KOPT-K1 (cell line): Measurements from ENCODE around the gene GCNT2.
"Not testable (repeated sequence)": the region's sequence is repeated elsewhere in the genome, so short reads cannot be mapped to it uniquely, and the experiment has no call there.

Experiments
- H3K27ac ChIP-seq: fragments of 200-600 bp; sonication (generic); 2 replicates; pipeline ENCODE4 v1.5.1; 2016; ENCODE audit warnings: antibody characterized with exemption, mild to moderate bottlenecking, low read depth, low read length; ENCODE audit not compliant: poor library complexity, severe bottlenecking
- H3K36me3 ChIP-seq: fragments of 200-600 bp; sonication (generic); 2 replicates; pipeline ENCODE4 v1.5.1; 2017; ENCODE audit warnings: antibody characterized with exemption, mild to moderate bottlenecking, low read length, moderate library complexity; ENCODE audit not compliant: insufficient read depth
- H3K9me3 ChIP-seq: fragments of 200-600 bp; sonication (generic); 2 replicates; pipeline ENCODE4 v1.5.1; 2017; ENCODE audit warnings: antibody characterized with exemption, low read length, mild to moderate bottlenecking; ENCODE audit not compliant: insufficient read depth, poor library complexity, severe bottlenecking

GCNT2 gene

DNA sequence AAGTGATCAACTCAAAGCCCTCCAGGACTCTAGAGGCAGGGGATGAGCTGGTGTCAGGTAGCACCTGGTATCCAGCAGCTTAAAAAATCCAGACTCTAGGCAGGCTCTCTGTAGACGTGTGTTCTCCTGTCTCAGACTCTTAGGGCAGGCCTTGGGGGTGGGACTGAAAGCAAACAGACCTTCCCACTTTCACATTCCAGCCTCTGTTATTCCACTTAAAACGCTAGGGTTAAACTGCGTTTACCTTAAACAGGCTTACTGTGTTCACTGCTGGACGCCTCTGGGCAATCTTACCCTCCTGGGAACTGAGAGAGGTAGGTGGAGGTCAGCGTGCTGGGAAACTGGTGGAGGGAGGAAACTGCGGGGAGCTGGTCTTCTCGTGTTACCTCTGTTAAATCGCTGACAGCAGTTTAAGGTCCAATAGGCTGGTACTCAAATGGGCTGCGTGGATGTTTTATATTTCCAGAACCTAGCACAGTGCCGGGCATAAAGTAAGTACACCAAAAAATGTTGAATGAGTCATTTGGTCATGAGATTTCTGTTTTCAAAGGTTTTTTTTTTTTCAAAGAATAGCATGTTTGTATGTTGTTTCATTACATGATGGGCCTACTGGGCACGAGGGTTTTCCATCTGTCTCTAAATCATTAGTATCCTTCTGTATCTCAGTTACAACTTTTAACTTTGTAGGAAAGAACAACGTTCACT is at the start of gene GCNT2:
Gene GCNT2, plus strand, starts transcription at position 248 of the 705 bp plus-strand sequence. CDS start 7,561 bp downstream, outside the sequence.
- H3K27ac ChIP-seq = no peak within 1 kb of the TSS
- H3K36me3 ChIP-seq = no peaks in the 10 kb centered on the region
- H3K9me3 ChIP-seq = no peaks in the 10 kb centered on the region

DNA sequence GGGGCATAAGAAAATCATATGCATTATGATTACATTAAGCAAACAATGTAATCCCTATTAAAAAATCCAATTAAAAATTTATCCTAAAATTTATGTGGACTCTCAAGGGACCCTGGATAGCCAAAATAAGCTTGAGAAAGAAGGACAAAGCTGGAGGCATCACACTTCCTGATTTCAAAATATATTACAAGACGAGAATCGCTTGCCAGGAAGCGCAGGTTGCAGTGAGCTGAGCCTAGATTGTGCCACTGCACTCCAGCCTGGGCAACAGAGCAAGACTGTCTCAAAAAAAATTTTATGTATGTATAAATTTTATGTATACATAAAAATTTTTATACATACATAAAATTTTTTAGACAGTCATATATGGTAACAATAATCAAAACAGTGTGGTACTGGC is 48.5 kb upstream of the GCNT2 start:
- no peak overlapping the region for H3K27ac ChIP-seq
- H3K9me3 ChIP-seq = peaks cover 7% of the 10 kb centered on the region
- H3K36me3 ChIP-seq = no peaks in the 10 kb centered on the region

DNA sequence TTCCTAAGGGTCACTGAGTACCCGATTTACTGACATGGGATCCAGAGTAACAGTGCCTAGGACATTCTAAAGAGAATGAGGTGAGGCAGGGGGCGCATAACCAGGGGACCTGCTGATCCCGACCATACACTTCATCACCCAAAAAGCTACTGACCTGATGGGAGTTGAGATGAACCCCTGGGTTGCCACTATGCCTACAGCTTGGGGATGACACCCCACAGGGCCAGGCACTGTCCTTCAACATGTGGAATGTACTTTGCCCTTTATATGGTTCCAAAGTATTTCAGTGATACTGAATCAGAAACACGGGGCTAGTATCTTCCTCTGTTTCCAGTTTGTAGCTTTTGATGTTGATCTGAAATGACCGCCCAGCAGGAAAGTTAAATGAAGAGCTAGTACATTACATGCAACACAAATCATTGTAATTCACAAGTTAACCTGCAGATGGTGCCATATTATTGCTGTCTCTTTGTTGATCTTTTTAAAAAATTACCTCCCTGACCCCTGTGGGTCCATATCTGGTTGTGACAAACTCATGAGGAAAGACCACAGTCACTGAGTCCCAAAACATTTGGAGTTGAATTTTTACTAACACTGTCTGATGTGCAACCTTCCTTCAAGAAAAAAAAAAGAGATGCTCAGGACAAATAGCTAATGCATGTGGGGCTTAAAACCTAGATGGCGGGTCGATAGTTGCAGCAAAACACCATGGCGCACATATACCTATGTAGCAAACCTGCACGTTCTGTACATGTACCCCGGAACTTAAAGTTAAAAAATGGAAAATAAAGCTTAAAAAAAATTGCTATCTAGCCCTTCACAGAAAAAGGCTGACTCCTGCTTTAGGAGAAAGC is 42.7 kb upstream of the GCNT2 start:
- no peaks in the 10 kb centered on the region for H3K9me3 ChIP-seq
- H3K27ac ChIP-seq = no peak overlapping the region
- no peaks in the 10 kb centered on the region for H3K36me3 ChIP-seq

DNA sequence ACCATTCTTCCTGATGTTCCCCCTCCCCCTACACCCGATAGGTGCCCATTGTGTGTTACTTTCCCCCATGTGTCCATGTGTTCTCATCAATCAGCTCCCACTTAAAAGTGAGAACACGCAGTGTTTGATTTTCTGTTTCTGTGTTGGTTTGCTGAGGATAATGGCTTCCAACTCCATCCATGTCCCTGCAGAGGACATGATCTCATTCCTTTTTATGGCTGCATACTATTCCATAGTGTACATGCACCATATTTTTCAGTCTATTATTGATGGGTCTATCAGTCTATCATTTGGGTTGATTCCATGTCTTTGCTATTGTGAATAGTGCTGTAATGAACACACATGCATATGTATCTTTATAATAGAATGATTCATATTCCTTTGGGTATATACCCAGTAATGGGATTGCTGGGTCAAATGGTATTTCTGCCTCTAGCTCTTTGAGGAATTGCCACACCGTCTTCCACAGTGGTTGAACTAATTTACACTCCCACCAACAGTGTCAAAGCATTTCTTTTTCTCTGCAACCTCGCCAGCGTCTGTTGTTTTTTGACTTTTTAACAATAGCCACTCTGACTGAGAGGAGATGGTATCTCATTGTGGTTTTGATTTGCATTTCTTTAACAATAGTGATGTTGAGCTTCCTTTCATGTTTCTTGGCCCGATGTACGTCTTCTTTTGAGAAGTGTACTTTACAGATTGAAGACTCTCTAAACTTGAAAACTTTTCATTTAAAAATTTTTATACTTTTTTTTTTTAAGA is 41.0 kb upstream of the GCNT2 start:
- Histone ChIP-seq H3K36me3 (no peaks in the 10 kb centered on the region), H3K9me3 (no peaks in the 10 kb centered on the region), H3K27ac (no peak overlapping the region)

DNA sequence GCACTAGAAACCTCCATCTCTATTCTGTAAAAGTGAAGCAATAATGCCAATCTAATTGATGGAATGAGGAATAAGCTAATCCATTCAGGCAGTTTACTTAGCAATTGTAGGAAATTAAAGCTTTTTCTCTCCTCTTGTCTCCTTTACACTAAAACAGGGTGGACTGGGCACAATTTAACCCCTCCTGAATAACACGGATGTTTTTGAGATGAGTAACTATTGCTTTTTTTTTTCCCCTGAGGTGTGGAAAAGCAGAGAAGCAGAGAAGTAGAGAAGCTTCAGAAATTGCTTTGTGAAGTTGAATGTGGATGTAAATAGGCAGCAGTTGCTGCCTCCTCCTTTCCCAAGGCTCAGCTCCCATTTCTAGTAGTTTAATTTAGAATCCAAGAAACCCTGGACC is 40.0 kb upstream of the GCNT2 start:
- no peaks in the 10 kb centered on the region for H3K9me3 ChIP-seq
- H3K27ac ChIP-seq = no peak overlapping the region

DNA sequence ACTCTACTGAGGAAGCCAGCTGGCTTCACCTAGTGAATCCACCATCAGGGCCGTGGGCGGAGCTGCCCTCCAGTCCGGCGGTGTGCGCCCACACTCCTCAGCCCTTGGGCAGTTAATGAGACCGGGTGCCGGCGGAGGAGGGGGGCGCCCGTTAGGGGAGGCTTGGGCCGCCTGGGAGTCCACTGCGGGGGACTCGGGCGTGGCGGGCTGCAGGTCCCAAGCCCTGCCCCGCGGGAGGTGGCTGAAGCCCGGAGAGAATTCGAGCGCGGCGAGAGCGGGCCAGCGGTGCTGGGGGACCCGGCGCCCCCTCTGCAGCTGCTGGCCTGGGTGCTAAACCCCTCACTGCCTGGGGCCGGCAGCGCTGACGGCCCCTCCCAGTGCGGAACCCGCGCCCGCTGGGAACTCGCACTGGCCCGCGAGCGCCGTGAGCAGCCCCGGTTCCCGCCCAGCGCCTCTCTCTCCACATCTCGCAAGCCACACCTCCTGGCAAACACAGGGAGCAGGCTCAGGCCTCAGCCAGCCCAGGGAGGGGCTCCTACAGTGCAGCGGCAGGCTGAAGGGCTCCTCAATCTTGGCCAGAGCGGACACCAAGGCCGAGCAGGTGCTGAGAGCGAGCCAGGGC is 38.4 kb upstream of the GCNT2 start:
- Histone ChIP-seq H3K27ac (no peak overlapping the region), H3K36me3 (no peaks in the 10 kb centered on the region), H3K9me3 (no peaks in the 10 kb centered on the region)

More for the DNA sequence above, 40.0 kb upstream of the GCNT2 start:
- no peaks in the 10 kb centered on the region for H3K36me3 ChIP-seq

DNA sequence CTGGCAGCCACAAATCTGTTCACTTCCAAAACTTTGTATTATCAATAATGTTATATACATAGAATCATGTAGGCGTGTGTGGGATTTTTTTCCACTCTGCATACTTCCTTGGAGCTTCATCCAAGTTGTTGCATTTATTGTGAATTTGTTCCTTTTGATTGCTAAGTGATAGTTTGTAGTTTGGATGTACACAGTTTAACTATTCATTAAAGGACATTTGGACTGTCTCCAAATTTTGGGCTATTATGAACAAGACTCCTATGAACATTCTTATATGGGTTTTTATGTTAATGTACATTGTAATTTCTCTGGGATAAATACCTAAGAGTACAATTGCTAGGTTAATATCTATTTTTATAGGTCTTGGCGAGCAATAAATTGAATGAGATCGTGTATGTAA is 36.2 kb upstream of the GCNT2 start:
- H3K9me3 ChIP-seq = no peaks in the 10 kb centered on the region
- H3K36me3 ChIP-seq = no peaks in the 10 kb centered on the region
- H3K27ac ChIP-seq = no peak overlapping the region

DNA sequence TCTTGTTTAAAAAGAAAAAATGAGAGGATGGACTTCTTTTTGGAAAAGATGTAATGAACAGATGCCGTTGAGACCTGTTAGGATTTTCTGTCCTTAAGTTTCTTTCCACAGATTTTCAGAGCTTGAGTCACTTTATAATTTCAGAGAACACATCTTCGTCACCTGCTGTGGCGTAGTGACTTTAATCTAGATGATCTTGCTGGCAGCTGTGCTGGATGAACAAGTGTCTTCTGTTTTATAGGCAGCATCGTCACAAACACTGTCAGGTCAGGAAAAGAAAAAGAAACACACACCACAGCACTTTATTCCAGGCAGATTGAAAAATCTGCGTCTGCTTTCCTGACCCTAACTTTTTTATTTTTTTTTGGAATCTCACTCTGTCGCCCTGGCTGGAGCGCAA is 35.7 kb upstream of the GCNT2 start:
- Histone ChIP-seq H3K27ac (no peak overlapping the region), H3K9me3 (no peaks in the 10 kb centered on the region), H3K36me3 (no peaks in the 10 kb centered on the region)

DNA sequence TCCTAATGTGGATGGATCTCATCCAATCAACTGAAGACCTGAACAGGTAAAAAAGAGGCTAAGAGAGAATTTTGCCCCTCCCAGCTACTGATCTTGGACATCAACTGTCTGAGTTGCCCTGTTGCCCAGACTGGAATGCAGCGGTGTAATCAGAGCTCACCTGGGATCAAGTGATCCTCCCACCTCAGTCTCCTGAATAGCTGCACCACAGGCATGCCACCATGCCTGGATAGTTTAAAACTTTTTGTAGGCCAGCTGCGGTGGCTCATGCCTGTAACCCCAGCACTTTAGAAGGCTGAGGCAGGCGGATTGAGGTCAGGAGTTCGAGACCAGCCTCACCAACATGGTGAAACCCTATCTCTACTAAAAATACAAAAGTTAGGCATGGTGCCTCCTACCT is 34.9 kb upstream of the GCNT2 start:
- no peaks in the 10 kb centered on the region for H3K9me3 ChIP-seq
- H3K36me3 ChIP-seq = no peaks in the 10 kb centered on the region
- H3K27ac ChIP-seq = no peak overlapping the region

DNA sequence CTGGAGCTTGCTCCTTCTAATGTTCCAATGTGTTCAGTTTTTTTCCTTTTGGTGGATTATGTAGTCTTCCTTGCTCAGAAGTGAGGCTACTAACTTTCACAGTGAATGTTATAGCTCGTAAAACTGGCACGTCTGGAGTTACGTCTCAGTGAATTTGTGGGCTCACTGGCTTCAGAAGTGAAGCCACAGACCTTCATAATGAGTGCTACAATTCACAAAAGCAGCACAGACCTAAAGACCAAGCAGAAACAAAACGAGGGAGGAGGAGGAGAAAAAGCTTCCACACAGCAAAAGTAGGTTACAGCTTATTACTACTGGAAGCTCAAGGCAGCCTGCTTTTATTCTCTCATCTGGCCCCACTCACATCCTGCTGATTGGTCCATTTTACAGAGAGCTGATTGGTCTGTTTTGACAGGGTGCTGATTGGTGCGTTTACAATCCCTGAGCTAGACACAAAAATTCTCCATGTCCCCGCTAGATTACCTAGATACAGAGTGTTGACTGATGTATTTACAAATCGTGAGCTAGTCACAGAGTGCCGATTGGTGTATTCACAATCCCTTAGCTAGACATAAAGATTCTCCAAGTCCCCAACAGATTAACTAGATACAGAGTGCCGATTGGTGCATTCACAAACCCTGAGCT is 34.1 kb upstream of the GCNT2 start:
- H3K27ac ChIP-seq, H3K36me3 ChIP-seq, H3K9me3 ChIP-seq: not testable (repeated sequence)

DNA sequence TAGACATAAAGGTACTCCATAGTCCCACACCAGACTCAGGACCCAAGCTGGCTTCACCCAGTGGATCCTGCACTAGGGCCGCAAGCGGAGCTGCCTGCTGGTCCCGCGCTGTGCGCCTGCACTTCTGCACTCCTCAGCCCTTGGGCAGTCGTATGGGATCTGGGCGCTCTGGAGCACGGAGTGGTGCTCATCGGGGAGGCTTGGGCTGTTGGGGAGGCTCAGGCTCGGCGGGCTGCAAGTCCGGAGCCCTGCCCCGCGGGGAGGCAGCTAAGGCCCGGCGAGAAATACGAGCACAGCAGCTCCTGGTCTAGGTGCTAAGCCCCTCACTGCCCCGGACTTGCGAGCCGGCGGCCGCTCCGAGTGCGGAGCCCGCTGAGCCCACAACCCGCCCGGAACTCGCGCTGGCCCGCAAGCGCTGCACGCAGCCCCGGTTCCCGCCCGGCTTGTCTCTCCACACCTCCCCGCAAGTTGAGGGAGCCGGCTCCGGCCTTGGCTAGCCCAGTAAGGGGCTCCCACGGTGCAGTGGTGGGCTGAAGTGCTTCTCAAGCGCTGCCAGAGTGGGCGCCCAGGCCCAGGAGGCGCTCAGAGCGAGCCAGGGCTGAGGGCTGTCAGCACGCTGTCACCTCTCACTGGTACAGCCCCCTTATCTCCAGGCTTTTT is 33.4 kb upstream of the GCNT2 start:
- Histone ChIP-seq H3K9me3 (no peaks in the 10 kb centered on the region), H3K36me3 (no peaks in the 10 kb centered on the region)

DNA sequence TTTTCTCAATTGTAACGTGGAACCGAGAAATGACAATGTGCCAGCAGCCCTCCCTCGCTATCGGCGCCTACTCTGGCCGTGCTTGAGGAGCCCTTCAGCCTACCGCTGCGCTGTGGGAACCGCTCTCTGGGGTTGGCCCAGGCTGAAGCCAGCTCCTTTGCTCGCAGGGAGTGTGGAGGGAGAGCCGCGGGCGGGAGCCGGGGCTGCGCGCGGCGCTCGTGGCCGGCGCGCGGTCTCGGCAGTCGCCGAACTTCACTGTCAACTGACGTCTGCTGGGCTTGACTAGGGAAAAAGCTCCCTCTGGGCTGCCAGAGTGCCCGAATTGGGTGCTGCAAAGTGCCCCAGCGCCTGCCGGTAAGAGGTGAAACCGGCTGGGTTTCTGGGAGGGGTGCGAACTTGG is 29.7 kb upstream of the GCNT2 start:
- Histone ChIP-seq H3K27ac (no peak overlapping the region), H3K36me3 (no peaks in the 10 kb centered on the region), H3K9me3 (no peaks in the 10 kb centered on the region)

More for the DNA sequence above, 33.4 kb upstream of the GCNT2 start:
- no peak overlapping the region for H3K27ac ChIP-seq

DNA sequence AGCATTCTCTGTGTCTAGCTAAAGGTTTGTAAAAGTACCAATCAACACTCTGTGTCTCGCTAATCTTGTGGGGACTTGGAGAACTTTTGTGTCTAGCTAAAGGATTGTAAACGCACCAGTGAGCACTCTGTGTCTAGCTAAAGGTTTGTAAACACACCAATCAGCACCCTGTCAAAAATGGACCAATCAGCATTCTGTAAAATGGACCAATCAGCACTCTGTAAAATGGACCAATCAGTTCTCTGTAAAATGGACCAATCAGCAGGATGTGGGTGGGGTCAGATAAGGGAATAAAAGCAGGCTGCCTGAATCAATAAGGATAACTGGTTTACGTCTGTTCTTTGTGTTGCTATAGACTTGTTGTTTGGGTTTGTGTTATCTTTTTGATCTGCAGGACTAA is 29.2 kb upstream of the GCNT2 start:
- not testable (repeated sequence) for H3K36me3 ChIP-seq, H3K9me3 ChIP-seq, H3K27ac ChIP-seq

DNA sequence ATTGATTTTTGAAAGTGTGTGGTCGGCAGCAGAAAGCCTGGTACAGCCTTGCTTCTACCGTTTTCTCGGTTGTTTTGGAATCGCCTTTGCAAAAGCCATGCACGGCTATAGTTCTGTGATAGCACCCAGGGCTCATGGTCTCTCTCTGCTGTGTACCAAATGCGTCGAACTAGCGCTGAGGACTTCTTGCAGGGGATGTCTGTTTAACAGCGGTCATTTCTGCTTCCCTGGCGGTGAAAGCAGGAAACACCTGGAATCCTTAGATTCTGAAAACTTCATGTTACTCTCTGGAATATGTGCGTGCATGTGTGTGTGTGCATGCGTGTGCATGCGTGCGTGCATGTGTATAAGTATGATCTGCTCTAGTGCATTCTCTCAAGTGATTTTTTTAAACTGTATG is 26.1 kb upstream of the GCNT2 start:
- Histone ChIP-seq H3K36me3 (no peaks in the 10 kb centered on the region), H3K27ac (no peak overlapping the region), H3K9me3 (no peaks in the 10 kb centered on the region)
